ENCODE measurements around the gene GTF3C5.
A peak's percentile ranks its signal among the peaks of the same experiment; 100 is the strongest.
"Not testable (repeated sequence)": the region's sequence is repeated elsewhere in the genome, so short reads cannot be mapped to it uniquely, and the experiment has no call there.

GTF3C5 gene

DNA sequence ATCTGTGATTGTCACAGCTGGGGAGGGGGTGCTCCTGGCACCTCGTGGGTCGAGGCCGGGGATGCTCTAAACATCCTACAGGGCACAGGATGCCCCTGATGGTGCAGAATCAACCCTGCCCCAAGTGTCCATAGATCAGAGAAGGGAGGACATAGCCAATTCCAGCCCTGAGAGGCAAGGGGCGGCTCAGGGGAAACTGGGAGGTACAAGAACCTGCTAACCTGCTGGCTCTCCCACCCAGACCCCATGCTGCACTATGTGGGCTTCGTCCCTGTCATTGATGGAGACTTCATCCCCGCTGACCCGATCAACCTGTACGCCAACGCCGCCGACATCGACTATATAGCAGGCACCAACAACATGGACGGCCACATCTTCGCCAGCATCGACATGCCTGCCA lies 37.6 kb downstream of the GTF3C5 start:
- not testable (repeated sequence) for DNase-seq (ENCODE audit: low spot score)

DNA sequence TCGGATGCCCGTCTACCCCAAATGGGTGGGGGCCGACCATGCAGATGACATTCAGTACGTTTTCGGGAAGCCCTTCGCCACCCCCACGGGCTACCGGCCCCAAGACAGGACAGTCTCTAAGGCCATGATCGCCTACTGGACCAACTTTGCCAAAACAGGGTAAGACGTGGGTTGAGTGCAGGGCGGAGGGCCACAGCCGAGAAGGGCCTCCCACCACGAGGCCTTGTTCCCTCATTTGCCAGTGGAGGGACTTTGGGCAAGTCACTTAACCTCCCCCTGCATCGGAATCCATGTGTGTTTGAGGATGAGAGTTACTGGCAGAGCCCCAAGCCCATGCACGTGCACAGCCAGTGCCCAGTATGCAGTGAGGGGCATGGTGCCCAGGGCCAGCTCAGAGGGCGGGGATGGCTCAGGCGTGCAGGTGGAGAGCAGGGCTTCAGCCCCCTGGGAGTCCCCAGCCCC lies 39.7 kb downstream of the GTF3C5 start:
- DNase-seq (ENCODE audit: low spot score), result not testable (repeated sequence)

DNA sequence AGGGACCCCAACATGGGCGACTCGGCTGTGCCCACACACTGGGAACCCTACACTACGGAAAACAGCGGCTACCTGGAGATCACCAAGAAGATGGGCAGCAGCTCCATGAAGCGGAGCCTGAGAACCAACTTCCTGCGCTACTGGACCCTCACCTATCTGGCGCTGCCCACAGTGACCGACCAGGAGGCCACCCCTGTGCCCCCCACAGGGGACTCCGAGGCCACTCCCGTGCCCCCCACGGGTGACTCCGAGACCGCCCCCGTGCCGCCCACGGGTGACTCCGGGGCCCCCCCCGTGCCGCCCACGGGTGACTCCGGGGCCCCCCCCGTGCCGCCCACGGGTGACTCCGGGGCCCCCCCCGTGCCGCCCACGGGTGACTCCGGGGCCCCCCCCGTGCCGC lies 40.2 kb downstream of the GTF3C5 start:
- not testable (repeated sequence) for DNase-seq (ENCODE audit: low spot score)

DNA sequence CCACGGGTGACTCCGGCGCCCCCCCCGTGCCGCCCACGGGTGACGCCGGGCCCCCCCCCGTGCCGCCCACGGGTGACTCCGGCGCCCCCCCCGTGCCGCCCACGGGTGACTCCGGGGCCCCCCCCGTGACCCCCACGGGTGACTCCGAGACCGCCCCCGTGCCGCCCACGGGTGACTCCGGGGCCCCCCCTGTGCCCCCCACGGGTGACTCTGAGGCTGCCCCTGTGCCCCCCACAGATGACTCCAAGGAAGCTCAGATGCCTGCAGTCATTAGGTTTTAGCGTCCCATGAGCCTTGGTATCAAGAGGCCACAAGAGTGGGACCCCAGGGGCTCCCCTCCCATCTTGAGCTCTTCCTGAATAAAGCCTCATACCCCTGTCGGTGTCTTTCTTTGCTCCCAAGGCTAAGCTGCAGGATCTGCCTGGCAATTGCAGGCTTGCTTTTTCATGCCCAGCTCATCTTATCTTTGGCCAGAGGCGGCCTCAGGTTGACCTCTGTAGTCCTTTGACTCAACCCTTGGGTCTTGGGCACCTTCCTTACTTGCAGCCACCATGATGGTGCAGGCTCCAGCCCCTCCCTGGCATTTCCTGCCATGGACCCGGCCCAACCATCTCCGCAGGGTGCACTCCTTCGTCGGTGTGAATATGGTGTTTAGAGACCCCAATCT lies 40.8 kb downstream of the GTF3C5 start:
- DNase-seq (ENCODE audit: low spot score), result no peak

DNA sequence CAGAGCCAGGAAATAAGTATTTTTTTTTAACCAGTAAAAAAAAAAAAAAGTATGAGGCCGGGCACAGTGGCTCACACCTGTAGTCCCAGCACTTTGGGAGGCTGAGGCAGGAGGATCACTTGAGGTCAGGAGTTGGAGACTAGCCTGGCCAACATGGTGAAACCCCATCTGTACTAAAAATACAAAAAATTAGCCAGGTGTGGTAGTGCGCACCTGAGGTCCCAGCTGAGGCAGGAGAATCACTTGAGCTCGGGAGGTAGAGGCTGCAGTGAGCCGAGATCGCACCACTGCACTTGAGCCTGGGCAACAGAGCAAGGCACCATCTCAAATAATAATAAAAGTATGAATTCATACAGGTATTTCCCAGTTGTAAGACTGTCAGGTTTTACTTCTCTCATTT lies 41.4 kb downstream of the GTF3C5 start:
- peak; percentile 15 for DNase-seq (ENCODE audit: low spot score)

DNA sequence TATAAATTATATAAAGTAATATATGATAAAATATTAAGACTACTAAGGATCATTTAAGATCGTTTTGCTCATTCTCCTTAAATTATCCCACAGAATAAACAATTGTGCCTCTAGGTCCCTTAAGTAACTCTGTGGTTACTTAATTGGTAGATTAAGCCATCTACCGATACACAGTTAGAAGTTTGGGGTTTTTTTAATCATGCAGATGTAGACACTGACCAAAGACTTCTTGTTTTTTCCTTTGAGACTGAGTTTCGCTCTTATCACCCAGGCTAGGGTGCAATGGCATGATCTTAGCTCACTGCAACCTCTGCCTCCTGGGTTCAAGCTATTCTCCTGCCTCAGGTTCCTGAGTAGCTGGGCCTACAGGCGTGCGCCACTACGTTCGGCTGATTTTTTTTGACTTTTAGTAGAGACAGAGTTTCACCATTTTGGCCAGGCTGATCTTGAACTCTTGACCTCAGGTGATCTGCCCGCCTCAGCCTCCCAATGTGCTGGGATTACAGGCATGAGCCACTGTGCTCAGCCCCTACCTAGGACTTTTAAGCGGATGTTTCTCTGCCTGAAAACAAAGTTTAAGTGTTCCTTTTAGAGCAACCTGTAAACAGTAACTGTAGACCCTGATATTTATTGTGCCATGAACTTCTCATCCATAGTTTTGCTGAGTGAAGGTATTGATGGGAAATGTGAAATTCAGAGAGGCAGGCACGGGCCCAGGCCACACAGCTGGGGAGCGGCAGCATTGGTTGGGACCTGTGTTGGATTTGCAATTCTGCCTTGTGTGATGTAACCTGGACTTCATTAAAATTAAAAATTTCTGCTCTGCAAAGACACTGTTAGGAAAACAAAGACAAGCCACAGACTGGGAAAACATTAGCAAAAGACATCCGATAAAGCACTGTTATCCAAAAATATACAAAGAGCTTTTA lies 42.6 kb downstream of the GTF3C5 start:
- DNase-seq (ENCODE audit: low spot score), result no peak

DNA sequence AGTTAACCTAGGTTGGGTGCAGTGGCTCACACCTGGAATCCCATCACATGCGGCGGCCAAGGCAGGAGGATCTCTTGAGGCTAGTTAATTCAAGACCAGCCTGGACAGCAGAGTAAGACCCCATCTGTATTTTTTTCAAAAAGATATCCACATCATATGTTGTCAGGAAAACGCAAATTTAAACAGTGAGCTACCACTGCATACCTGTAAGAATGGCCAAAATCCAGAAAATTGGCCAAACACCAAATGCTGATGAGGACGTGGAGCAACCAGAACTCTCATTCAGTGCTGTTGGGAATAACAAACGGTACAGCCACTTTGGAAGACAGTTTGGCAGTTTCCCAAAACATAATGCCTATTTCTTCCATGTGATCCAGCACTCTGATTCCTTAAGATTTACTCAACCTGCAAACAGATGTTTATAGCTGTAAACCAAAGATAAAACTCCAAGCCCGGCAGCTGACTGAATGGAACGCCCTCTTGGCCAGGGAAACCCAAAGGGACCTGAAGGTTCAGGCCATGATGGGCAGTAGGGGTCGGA lies 43.4 kb downstream of the GTF3C5 start:
- no peak for DNase-seq (ENCODE audit: low spot score)

DNA sequence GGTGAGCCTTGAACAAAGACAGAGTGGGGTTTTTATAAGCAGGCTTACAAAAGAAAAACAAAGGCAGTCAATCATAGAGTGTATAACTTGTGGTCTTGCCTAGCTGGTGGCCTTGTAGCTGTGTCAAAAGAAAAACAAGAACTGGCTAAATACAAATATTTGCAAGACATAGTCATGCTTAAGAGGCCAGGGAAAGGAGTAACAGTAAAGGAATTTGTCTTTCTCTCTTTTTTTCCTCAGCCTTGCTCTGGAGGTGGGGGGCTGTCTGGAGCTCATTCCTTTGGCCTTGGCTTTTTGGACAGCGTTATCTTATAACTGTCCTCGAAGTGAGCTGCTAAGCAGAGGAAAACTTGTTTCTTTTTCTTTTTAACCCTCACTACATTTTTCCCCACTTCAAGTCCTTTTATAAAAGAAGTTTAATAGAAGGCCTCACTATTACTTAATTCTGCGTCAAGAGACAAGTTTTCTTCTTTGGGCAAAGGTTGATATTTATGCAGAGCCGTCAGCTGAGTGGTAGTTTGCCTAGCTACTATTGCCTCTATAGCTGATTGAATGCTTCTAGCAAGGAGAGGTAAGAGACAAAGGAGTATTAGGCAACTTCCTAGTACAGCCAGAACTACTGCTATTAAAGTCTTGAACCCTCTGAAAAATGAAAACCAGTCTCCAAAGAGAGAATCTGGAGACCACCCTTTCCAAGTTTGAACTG lies 45.3 kb downstream of the GTF3C5 start:
- no peak for DNase-seq (ENCODE audit: low spot score)

DNA sequence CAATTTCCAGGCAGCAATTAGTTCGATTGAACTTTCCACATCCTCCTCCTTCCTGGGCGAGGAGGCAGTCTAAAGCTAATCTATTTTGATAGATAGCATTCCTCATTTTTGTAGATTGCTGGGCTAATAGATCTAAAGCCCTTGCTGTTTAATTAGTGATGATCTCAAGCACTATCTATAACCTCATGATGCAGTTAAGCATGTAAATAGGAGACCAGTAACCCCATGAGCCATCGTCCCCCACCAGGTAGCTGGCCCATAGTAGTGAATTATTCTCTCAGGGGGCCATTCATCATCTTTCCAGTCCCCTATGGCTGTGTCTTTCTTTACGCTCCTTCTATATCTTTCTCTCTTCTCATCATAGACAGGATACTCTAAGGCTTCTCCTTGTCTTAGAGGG lies 45.9 kb downstream of the GTF3C5 start:
- DNase-seq (ENCODE audit: low spot score), result no peak

DNA sequence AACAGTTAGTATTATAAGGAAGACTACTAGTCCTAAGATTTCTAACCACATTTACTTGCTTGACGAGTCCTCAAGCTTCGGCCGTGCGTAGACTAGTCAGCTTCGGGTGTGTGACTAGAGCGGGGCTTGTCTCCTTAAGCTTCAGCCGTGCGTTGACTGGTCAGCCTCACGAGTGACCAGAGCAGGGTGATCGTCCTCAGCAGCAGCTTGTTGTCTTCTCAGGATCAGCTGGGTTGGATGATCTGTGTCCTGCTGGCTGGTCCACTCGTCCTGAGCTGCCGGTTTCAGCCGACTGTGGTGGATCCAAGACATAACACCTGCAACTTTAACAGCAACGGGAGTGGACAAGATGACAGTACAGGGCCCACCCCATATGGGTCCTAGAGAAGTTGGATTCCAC lies 47.7 kb downstream of the GTF3C5 start:
- DNase-seq (ENCODE audit: low spot score), result no peak

DNA sequence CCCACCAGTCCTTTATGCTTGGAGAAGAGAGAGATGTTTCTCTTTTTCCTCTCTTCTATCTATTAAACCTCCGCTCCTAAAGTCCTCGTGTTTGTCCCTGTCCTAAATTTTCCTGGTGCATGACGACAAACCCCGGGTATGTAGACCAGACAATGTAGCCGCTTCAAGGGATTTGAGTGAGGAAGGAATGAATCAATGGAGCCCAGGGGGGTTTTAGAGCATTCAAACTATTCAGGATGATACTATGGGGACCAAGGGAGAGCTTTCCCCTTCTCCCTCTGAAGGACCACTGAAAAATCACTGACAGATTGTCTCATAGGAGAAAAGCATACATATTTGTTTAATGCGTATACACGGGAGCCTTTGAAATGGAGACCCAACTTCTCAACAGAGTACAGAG lies 49.4 kb downstream of the GTF3C5 start:
- DNase-seq (ENCODE audit: low spot score), result no peak

DNA sequence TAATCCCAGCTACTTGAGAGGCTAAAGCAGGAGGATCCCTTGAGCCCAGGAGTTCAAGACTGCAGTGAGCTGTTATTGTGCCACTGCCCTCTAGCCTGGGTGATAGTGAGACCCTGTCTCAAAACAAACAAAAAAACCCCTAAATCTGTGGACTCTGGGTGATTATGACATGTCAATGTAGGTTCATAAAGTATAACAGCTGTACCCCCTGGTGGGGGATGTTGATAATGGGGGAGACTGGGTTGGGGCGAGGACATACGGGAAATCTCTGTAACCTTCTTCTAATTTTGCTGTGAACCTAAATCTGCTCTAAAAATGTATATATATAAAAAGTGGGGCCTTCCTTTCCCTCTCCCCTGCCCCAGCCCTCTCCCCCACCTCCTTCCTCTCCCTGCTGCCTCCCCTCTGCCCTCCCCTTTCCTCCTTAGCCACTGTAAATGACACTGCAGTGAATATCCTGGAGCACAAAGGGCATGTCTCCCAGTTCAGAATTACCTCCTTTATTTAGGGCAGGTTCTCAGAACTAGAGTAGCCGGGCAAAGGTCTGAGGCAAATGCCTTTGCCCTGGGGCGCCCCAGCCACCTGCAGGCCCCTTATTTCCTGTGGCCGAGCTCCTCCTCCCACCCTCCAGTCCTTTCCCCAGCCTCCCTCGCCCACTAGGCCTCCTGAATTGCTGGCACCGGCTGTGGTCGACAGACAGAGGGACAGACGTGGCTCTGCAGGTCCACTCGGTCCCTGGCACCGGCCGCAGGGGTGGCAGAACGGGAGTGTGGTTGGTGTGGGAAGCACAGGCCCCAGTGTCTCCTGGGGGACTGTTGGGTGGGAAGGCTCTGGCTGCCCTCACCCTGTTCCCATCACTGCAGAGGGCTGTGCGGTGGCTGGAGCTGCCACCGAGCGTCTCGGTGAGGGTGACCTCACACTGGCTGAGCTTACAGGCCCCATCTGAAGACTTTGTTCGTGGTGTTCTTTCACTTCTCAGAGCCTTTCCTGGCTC lies 50.3 kb downstream of the GTF3C5 start:
- not testable (repeated sequence) for DNase-seq (ENCODE audit: low spot score)

DNA sequence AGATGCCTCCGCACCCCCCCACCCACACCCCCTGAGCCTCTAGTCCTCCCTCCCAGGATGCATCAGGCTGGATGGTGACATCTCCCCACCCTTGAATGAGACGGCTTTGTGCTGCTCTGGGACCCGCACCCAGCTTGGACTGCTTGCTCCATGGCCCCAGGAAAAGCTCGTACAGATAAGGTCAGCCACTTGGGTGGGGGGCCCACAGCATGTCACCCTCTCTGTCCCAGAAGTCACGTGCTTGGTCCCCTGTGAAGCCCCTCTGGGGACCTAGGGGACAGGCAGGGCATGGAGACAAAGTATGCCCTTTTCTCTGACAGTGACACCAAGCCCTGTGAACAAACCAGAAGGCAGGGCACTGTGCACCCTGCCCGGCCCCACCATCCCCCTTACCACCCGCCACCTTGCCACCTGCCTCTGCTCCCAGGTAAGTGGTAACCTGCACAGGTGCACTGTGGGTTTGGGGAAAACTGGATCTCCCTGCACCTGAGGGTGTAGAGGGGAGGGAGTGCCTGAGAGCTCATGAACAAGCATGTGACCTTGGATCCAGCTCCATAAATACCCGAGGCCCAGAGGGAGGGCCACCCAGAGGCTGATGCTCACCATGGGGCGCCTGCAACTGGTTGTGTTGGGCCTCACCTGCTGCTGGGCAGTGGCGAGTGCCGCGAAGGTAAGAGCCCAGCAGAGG lies 51.3 kb downstream of the GTF3C5 start:
- not testable (repeated sequence) for DNase-seq (ENCODE audit: low spot score)

DNA sequence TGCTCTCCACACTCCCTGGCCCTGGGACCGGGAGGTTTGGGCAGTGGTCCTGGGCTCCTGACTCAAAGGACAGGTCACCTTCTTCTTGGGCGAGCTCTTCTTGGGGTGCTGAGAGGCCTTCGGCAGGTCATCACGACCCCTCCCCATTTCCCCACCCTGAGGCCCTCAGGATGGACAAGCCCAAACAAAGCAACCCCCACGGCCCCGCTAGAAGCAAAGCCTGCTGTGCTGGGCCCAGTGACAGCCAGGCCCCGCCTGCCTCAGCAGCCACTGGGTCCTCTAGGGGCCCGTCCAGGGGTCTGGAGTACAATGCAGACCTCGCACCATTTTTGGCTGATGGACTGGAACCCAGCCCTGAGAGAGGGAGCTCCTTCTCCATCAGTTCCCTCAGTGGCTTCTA lies 52.9 kb downstream of the GTF3C5 start:
- not testable (repeated sequence) for DNase-seq (ENCODE audit: low spot score)

DNA sequence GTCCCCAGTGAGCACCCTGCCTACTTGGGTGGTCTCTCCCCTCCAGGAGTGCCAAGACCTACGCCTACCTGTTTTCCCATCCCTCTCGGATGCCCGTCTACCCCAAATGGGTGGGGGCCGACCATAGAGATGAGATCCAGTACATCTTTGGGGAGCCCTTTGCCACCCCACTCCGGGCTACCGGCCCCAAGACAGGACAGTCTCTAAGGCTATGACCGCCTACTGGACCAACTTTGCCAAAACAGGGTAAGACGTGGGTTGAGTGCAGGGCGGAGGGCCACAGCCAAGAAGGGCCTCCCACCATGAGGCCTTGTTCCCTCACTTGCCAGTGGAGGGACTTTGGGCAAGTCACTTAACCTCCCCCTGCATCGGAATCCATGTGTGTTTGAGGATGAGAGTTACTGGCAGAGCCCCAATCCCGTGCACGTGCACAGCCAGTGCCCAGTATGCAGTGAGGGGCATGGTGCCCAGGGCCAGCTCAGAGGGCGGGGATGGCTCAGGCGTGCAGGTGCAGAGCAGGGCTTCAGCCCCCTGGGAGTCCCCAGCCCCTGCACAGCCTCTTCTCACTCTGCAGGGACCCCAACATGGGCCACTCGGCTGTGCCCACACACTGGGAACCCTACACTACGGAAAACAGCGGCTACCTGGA lies 55.5 kb downstream of the GTF3C5 start:
- not testable (repeated sequence) for DNase-seq (ENCODE audit: low spot score)

DNA sequence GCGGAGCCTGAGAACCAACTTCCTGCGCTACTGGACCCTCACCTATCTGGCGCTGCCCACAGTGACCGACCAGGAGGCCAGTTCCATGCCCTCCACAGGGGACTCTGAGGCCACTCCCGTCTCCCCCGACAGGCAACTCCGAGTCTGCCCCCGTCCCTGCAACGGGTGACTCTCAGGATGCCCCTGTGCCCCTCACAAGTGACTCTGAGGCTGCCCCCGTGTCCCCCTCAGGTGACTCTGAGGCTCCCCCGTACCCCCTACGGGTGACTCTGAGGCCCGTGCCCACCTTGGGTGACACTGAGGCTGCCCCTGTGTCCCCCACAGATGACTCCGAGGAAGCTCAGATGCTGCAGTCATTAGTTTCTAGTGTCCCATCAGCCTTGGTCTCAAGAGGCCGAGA lies 56.1 kb downstream of the GTF3C5 start:
- no peak for DNase-seq (ENCODE audit: low spot score)

DNA sequence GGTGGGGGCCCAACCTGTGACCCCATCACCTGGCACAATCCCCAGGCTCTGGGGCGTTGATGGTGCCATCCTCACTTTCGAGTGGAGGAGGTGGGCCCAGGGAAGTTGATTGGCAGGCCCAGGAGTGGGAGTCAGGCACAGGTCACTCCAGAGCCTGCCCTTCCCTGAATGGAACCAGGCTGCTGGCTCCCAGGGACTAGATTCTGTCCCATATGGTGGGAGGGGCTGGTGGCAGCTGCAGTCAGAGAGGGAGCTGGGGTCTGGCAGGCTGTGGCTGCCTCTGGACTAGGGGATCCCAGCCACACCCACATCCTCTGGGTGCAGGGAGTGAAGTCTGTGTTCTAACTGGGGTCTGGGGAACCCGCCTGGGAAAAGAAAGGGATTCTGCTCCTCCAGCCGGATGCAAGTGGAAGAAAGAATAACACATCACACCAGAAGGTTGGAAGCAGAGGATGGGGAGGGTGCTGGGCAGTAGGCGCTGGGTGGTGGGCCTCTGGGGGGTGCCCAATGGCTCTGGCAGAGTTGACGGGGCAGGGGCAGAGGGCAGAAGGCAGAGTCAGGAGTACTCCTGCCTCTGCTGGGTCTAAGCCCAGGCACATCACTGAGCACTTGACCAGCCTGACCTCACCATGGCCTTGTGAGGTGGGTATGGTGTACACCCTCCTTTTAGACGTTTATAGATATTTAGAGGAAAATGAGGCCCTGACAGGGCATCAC lies 56.8 kb downstream of the GTF3C5 start:
- DNase-seq (ENCODE audit: low spot score), result no peak

DNA sequence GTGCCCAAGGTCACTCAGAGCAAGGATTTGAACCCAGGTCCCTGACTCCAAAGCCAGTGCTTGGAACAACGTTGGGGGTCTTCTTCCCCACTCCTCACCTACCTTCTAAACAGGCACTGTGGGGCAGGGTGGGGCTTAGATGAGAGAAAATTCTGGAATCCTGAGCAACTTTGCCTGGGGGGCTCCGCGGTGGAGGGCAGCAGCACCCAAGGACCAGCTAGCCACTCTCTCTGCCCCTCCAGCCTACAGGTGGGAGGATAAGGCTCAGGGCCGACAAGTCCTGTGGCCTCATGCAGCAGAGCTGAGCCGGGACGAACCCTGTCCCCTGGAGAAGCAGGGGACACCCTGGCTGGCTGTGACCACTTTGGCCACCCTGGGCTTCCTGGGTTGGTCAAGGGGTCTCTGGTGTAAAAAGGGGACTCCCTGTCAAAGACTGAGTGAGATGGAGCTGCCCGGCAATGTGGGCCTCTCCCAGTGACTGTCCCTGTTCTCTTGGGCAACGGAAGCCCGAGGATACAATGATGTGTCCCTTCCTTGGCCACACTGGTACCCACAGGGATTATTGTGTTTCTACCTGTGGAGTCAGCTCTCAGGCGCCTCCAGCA lies 57.5 kb downstream of the GTF3C5 start:
- DNase-seq (ENCODE audit: low spot score), result no peak

DNA sequence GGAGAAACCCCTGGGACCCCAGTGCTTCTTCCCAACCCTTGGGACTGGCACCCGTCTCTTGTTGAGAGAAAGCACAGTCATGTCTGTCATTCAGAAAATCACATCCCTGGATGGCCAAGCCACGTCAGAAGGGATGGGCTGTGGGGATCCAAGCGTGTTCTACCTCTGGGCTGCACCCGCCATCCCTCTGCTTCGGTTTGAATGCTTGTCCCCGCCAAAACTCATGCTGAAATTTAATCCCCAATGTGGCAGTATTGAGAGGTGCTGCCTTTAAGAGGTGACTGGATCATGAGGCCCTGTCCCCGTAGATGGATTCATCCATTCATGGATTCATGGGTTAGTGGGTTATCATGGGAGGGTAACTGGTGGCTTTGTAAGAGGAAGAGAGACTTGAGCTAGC lies 58.0 kb downstream of the GTF3C5 start:
- DNase-seq (ENCODE audit: low spot score), result no peak

All from left forelimb (tissue), 1 donor.